GM12874 (cell line): ENCODE data around the gene SCMH1.

Experiments
- CTCF ChIP-seq: IDR thresholded peaks from 2 replicates; pipeline ENCODE4 v1.5.1; 2011; ENCODE audit warnings: low read depth, mild to moderate bottlenecking, control low read depth, low read length, moderate library complexity; ENCODE audit not compliant: insufficient read depth

Gene SCMH1

DNA sequence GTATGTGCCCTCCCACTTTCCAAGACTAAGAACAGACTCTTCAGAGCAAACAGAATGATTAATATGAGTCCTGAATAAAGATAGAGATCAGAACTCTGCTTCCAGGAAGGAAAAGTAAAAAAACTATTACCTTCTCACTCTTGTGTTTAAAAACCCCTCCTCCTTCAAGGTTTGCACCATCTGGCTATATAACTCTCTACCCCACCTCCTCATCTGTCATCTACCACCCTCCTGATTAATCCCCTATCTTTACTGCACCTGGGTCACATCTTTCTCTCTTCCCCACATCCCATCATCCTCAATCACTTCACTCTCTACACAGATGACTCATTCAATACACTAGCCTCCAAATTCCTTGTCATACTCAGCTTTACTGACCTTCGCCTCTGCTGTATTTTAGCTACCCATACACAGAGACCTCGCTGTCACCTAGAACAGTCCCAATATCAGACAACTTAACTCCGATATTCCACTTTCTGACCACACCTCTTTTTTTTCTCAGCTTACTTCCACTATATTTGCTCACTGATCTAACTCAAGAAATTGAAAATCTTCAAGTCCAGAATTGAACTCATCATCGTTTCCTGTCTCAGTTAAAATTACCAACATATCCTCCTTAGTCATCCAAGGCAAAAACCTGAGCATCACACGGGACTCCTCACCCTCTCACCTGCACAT lies 3.7 kb downstream of the SCMH1 start:
- TF ChIP-seq CTCF = no peak

GRCh38 chr1:41236781-41237180 lies 5.3 kb downstream of the SCMH1 start:
- TF ChIP-seq CTCF = no peak

GRCh38 chr1:41235893-41236292 lies 6.2 kb downstream of the SCMH1 start:
- no peak for TF ChIP-seq CTCF

GRCh38 chr1:41233708-41234107 lies 8.4 kb downstream of the SCMH1 start:
- no peak for TF ChIP-seq CTCF

DNA sequence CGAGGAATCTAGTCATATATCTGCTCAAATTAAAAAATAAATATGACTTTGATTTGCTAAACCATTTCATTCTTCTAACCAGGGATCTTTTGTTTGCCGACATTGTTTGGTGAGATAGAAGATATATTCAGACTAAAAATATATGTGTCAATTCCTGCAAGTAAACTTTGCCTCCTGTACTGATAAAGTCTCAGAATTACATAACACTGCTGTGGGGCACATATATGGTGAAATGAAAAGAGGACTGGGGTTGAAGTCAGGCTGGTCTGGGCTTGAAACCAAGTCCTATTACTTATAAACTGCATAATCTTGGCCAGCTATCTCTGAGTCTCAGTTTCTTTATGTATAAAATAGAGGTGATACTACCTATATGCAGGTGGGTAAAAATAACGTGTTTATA lies 9.8 kb downstream of the SCMH1 start:
- no peak for TF ChIP-seq CTCF

- no peak for TF ChIP-seq CTCF
Observed at GRCh38 chr1:41230656-41231055, 11.4 kb downstream of the SCMH1 start.

- TF ChIP-seq CTCF = no peak
Observed at GRCh38 chr1:41226815-41227434, 15.2 kb downstream of the SCMH1 start.
